Fibroblast of peridontal ligament (primary cell): Measurements from ENCODE around the gene ABCA13.
"Not testable (repeated sequence)": the region's sequence is repeated elsewhere in the genome, so short reads cannot be mapped to it uniquely, and the experiment has no call there.

Experiments used
- DNase-seq: peaks from one replicate; pipeline ENCODE4 v3.0.0-alpha.2; 2010; ENCODE audit errors: extremely low read depth

ABCA13 gene

GRCh38 chr7:48171202-48171601, at the start of gene ABCA13:
ABCA13 (plus strand) TSS chr7:48171458; CDS start chr7:48171484, 26 bp downstream.
- DNase-seq = peak; percentile 27

- no peak for DNase-seq
Observed at GRCh38 chr7:48126037-48126436, 45.2 kb upstream of the ABCA13 start.

DNA sequence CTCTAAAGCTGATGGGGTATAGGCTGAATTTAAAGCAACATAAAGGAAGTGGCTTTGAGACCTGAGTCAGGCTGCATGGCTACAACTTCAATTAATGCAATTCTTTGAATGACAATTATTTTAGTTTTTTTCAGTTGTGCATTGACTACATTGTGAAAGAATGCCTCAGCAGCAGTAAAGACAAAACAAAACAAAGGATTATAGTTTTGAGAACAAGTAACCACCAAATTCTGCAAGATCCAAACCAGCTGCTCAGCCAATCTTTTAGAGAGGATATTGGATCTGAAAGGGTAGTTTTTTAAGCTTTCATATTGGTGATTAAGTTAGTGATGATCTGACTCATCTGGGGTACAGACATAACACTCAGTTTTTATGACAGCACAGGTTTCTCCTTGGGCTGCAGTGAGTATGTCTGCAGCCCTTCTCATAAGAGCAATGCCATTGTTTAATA, 40.6 kb upstream of the ABCA13 start:
- peak; percentile 5 for DNase-seq

DNA sequence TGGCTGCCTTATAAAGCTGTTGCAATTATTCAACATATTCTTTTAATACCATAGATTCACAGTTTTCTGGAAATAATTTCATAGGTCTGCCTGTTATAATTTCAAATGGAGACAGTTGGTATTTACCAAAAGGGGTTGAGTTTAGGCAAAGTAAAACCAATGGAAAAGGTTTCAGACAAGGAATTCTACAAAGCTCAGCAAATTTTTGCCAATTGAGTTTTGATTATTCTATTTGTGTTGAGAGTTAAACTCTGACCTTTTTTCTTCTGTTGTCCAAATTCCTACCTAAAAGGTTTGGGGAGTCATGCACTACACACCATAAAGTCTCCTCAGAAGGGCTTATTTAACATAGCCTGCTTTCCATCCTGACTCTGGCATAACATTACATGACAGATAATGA, 38.5 kb upstream of the ABCA13 start:
- DNase-seq = no peak

DNA sequence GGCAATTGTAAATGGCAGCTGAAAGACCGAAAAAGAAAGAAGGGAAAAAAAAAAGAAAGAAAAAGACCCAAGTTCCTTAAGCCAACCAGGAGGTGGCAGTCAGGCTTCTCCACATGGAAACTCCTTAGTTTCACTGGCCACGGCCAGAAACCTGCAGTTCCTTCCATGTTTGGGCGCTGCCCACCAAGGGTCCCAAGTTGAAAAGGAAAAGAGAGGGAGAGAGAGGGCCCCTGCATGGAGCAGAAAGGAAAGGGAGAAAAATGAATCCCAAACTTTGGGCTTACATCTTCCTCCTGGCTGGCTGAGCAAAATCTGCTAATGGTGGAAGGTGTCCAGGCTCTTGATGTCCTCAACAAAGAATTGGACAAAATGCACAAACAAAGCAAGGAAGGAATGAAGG, 31.8 kb upstream of the ABCA13 start:
- peak; percentile 33 for DNase-seq

DNA sequence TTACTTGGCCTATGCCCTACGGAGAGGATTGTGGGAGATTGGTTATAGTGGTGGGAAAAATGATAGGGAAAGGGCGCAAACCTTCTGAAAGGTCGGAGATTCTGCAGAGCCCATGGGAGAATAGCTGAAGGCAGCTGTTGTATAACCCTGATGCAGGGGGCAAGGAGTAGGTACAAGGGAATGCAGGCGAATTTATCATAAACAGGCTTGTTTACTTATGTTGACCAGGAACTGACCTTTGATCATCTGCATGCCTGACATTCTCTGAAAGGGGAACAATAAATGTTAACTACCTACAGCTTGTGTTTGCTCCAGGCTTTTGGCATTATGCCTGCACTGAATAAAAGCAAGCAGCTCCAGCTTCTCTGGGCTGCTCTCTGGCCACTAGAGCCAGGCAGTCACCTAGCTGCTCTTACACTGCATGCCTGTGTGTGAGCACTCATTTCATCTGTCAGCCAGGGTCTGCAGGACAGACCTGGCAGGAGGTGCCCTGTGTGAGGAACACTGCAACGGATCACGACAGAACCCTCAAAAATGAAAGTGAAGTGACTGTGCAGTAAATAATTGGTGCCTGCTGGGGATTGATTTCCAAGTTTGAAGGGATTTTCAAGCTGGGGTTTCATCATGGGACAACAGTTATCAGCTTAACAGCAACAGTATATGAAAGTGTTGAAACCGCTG, 31.1 kb upstream of the ABCA13 start:
- DNase-seq = peak; percentile 12

GRCh38 chr7:48141521-48141920, 29.7 kb upstream of the ABCA13 start:
- DNase-seq = no peak

- DNase-seq = no peak
Observed at GRCh38 chr7:48144291-48144768, 26.9 kb upstream of the ABCA13 start.

DNA sequence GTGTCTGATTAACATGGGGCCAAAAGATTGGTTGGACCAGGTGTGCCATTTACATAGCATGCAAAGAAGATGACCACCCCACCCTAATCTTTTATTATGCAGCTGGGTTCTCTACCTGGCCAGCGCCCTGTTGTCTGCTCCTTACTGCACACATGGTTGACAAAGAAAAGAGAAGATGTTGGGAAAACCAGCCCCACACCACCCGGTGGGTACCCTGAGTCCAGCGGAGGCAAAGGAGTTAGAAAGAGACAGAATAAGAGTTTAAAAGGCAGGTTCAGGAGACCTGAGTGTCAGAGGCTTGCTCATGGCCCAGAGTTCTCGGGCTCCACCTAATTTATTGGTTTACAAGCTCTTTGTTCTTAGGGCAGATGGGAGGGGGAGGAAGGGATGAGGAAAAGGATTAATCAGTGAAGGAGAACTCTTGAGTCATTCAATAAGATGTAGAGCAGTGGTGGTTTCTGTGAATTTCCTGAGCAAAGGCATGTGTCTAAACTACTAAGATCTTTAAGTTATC, 24.1 kb upstream of the ABCA13 start:
- no peak for DNase-seq

DNA sequence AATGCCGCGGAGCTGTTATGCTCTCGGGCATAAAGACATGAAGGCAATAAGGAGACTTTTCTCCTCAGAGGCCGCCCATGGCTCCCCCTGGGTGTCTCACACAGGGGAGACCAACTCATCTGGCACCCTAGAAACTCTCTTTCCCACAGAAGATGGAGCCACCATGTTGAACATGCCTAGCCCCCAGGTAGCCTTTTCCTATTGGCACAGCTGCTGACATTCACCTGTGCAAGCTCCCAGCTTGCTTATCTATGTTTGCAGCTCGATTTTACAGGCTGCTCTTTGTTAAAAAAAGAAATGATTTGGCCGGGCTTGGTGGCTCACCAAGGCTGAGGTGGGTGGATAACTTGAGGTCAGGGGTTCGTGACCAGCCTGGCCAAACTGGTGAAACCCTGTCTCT, 23.6 kb upstream of the ABCA13 start:
- not testable (repeated sequence) for DNase-seq

GRCh38 chr7:48148311-48148710, 22.9 kb upstream of the ABCA13 start:
- DNase-seq = no peak

DNA sequence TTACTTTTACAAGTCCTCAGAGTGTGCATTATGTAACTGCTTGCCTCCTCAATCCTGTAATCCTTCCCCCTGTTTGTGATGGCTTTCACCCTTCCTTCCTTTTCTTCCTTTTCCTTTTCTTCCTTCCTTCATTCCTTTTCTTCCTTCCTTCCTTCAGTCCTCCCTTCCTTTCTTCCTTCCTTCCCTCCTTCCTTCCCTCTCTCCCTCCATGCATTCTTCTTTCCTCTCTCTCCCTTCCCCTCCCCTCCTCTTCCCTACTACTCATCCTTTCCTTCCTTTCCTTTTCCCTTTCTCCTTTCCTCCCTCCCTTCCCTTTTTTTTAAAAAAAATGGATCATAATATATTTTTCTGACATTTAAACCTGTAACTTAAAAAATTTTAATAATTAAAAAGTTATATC, 22.2 kb upstream of the ABCA13 start:
- no peak for DNase-seq

DNA sequence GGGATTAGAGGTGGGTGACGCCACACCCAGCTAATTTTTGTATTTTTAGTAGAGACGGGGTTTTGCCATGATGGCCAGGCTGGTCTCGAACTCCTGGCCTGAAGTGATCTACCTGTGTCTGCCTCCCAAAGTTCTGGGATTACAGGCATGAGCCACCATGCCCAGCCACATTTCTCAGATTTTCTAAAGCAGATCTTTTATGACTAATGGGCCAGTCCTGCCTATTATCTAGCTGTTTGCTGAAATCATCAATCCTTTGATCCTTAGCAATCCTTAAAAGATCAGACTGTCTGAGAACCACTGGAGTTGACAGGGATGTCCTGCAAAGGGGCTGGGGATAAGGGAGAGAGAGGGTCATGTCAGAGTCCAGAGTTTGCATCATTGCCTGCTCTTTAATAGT, 21.2 kb upstream of the ABCA13 start:
- no peak for DNase-seq

- DNase-seq = peak; percentile 63
Observed at GRCh38 chr7:48154792-48155413, 16.4 kb upstream of the ABCA13 start.

DNA sequence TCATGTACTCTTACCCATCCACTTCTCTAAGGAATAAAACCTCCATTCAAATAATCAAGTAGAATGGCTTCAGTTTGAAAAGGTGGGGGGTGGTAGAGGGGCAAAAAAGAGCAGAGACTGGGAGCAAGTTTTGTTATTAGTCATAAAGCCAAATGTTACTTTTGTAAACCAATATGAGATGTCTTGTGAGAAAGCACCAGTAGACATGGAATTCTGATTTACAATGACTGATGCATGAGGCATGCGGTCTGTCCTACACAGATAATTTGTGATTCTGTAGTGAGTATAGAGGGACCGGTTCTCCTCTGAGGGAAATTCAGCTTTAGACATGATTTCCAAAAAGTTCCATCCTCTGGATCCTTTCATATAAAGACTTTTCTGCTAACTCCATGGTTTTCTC, 12.9 kb upstream of the ABCA13 start:
- DNase-seq = peak; percentile 52

DNA sequence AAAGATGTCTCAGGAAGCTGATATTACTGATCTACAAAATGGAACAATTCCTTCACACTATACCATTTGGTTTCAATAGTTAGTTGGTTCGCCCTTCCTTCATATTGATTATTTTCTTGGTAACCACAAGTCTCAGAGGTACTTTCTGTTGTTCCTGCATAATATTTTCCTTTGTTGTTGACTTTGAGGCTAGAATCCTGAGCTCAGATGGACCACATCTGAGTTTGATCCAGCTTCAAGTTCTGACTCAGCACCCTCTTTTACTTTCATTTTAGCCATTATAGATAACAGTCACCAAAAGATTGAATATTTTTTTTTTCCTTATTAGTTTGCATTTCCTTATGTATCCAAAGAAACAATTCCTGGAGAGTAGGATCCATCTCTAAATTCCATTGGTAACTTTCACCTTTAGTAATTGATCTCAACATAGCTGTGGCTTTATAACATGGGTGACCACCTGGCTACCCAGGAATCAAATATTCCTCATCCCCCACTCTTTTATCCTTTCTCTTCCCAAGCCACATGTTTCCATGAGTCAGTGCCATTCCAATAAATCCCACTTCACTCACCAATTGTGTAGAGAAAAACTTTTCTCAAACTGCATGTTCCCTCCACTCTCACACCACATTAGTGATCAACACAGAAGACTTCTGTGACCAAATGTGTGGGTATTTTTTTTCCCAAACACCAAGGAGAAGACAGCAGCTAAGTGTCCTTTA, 9.7 kb upstream of the ABCA13 start:
- peak; percentile 41 for DNase-seq

DNA sequence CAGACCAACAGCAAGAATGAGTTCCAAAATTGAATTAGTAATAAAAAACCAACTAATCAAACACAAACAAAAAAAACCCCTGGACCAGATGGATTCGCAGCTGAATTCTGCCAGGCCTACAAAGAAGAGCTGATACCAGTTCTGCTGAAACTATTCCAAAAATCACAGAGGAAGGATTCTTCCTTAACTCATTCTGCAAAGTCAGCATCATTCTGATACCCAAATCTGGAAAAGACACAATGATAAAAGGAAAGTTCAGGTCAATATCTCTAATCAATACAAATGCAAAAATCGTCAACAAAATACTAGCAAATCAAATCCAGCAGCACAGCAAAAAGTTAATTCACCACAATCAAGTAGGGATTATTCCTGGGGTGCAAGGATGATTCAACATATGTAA, 6.1 kb upstream of the ABCA13 start:
- no peak for DNase-seq

GRCh38 chr7:48168159-48168558, 3.1 kb upstream of the ABCA13 start:
- DNase-seq = peak; percentile 16

DNA sequence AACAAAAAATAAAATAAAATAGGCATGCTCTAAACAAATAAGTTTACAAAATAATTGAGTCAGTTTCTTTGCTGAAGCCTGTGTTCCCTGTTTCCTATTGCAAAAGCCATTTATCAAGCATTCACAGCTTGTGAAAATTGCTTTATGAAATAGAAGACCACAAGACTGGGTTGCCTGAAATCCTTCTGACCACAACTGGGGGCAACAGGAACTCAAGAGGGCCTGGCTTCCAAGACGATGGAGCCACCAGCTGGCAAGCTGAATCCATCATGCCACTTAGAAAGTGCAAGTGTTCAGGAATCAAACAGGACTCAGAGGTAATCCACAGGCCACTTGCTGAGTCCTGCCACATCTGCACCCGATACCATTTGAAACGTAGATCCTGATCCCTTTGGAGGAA, 752 bp upstream of the ABCA13 start:
- no peak for DNase-seq

GRCh38 chr7:48173313-48173712, 2.1 kb downstream of the ABCA13 start:
- no peak for DNase-seq

GRCh38 chr7:48173756-48174382, 2.6 kb downstream of the ABCA13 start:
- DNase-seq = no peak

DNA sequence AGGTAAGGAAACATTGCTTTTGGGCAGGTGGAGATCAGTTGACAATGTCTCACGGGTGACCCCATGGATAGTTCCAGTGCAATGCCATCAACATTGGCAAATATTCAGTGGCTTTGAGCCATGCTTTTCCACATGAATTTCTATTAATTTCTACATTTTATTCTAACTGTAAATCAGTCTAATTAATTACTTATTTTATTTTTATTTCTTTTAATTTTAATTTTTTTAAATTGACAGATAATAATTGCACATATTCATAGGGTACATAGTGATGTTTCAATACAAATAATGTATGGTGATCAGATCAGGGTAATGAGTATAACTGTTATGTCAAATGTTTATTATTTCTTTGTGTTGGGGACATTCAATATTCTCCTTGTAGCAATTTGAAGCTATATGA, 3.8 kb downstream of the ABCA13 start:
- no peak for DNase-seq
